ENCODE results near the gene ZNF175.

ZNF175 gene

DNA sequence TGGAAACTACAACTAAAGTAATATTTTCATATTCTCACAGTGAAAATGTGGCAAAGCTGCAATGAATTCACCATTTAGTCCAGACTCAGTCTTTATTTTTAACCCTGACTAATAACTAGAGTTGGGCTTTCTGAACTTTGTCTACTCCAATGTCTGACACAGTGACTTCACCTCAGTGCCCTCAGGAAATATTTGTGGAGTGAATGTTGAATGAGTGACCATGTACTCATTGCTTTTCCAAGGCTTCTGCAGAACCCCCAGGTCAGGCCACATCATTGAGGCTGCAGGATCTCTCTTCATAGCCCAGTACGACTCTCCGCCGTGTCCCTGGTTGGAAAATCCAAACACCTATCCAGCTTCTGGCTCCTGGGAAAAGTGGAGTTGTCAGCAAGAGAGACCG is 1.8 kb downstream of the ZNF175 start:
- TF ChIP-seq, protein P1, sequence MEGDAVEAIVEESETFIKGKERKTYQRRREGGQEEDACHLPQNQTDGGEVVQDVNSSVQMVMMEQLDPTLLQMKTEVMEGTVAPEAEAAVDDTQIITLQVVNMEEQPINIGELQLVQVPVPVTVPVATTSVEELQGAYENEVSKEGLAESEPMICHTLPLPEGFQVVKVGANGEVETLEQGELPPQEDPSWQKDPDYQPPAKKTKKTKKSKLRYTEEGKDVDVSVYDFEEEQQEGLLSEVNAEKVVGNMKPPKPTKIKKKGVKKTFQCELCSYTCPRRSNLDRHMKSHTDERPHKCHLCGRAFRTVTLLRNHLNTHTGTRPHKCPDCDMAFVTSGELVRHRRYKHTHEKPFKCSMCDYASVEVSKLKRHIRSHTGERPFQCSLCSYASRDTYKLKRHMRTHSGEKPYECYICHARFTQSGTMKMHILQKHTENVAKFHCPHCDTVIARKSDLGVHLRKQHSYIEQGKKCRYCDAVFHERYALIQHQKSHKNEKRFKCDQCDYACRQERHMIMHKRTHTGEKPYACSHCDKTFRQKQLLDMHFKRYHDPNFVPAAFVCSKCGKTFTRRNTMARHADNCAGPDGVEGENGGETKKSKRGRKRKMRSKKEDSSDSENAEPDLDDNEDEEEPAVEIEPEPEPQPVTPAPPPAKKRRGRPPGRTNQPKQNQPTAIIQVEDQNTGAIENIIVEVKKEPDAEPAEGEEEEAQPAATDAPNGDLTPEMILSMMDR (IDR thresholded peaks at IDR 0.05; ENCODE audit: insufficient read depth, low read depth, low read length, missing control alignments): no peak
- no peak overlapping the region for H3K4me3 ChIP-seq (ENCODE audit: low read depth, low read length)
- no peak for DNase-seq (ENCODE audit: low read depth)

DNA sequence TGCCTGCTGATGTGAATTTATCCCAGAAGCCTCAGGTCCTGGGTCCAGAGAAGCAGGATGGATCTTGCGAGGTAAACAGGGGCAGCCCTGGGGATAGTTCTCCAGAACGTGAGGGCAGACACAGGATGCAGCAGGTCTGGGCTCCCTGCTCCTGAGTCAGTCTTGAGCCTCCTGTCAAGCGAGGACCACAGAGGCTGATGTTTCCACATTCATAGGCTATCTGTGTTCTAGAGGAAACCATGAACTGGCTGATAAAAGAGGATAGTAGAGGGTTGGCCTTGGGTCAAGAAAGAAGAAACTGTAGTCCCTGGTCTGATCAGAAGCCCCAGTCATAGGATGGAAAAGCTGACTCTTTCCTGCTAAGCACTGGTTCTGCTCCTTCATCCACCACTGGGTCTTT is 2.2 kb downstream of the ZNF175 start:
- TF ChIP-seq, protein P1 (IDR thresholded peaks at IDR 0.05; ENCODE audit: insufficient read depth, low read depth, low read length, missing control alignments): no peak
- H3K4me3 ChIP-seq (ENCODE audit: low read depth, low read length): no peak overlapping the region
- no peak for DNase-seq (ENCODE audit: low read depth)

DNA sequence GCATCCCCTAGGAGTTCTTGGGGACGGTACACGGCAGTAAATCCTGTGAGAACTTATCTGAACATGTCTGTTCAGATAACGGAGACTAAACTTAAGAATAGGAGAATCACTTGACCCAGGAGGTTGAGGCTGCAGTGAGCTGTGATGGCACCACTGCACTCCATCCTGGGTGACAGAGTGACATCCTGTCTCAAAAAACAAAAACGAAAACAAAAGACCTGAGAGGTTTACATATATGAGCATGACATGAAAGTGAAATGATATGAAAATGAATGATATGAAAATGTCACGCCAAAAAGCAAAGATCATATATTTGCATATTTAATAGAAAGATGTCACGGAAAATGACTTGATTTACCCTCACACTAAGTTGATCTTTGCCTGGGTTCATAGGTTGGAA is 5.8 kb downstream of the ZNF175 start:
- TF ChIP-seq, protein P1 (IDR thresholded peaks at IDR 0.05; ENCODE audit: insufficient read depth, low read depth, low read length, missing control alignments): no peak
- H3K4me3 ChIP-seq (ENCODE audit: low read depth, low read length): no peak overlapping the region
- DNase-seq (ENCODE audit: low read depth): peak; percentile 61

DNA sequence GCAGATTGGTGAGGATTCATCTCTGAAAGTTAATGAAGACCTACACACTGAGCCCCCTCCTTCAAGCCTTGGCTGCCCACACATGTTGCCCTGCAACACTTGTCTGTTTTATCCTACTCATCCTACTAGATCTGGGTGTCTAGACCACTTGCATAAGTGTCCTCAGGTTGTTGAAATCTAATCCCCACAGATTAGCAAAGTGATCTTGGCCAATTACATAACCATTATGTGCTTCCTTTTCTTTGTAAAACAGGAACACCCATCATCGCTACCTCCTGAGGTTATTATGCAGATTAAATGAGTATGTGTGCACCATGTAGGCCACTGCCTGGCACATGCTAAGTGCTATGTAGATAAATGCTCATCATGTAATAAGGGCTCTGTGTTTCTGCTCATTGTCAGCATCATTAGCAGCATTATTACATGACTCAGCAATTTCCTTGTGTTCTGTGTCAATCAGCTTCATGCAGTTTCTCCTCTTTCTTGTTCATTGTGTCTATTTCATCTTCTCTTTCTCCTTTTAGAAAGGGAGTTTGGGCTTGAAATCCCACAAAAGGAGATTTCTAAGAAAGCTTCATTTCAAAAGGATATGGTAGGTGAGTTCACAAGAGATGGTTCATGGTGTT is 15.1 kb downstream of the ZNF175 start:
- H3K4me3 ChIP-seq (ENCODE audit: low read depth, low read length): no peak overlapping the region
- TF ChIP-seq, protein P1 (IDR thresholded peaks at IDR 0.05; ENCODE audit: insufficient read depth, low read depth, low read length, missing control alignments): no peak
- DNase-seq (ENCODE audit: low read depth): no peak

DNA sequence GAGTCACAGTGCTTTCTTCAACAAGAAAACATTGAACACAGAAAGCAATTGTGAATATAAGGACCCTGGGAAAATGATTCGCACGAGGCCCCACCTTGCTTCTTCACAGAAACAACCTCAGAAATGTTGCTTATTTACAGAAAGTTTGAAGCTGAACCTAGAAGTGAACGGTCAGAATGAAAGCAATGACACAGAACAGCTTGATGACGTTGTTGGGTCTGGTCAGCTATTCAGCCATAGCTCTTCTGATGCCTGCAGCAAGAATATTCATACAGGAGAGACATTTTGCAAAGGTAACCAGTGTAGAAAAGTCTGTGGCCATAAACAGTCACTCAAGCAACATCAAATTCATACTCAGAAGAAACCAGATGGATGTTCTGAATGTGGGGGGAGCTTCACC is 15.7 kb downstream of the ZNF175 start:
- H3K4me3 ChIP-seq (ENCODE audit: low read depth, low read length): no peak overlapping the region
- DNase-seq (ENCODE audit: low read depth): no peak
- TF ChIP-seq, protein P1 (IDR thresholded peaks at IDR 0.05; ENCODE audit: insufficient read depth, low read depth, low read length, missing control alignments): no peak

DNA sequence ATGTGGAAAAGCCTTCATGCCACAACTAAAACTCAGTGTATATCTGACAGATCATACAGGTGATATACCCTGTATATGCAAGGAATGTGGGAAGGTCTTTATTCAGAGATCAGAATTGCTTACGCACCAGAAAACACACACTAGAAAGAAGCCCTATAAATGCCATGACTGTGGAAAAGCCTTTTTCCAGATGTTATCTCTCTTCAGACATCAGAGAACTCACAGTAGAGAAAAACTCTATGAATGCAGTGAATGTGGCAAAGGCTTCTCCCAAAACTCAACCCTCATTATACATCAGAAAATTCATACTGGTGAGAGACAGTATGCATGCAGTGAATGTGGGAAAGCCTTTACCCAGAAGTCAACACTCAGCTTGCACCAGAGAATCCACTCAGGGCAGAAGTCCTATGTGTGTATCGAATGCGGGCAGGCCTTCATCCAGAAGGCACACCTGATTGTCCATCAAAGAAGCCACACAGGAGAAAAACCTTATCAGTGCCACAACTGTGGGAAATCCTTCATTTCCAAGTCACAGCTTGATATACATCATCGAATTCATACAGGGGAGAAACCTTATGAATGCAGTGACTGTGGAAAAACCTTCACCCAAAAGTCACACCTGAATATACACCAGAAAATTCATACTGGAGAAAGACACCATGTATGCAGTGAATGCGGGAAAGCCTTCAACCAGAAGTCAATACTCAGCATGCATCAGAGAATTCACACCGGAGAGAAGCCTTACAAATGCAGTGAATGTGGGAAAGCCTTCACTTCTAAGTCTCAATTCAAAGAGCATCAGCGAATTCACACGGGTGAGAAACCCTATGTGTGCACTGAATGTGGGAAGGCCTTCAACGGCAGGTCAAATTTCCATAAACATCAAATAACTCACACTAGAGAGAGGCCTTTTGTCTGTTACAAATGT is 16.4 kb downstream of the ZNF175 start:
- TF ChIP-seq, protein P1 (IDR thresholded peaks at IDR 0.05; ENCODE audit: insufficient read depth, low read depth, low read length, missing control alignments): no peak
- H3K4me3 ChIP-seq (ENCODE audit: low read depth, low read length): no peak overlapping the region
- DNase-seq (ENCODE audit: low read depth): no peak

All from GM12865 (cell line).